A549 (cell line): ENCODE measurements around the gene MYT1. TPM values are rescaled to one million over a fixed set of nuclear protein-coding genes. Genes with fewer than 3 reads are reported as not detected.
"Not testable (repeated sequence)": the region's sequence is repeated elsewhere in the genome, so short reads cannot be mapped to it uniquely, and the experiment has no call there.

ENCODE experiments used
- ATAC-seq, 2 experiments: fragments of 200-7000 bp in 1 of 2; fragments of >200 bp in 1 of 2; cut with Nextera tagmentation in 1 of 2; cut with Tn5 transposase in 1 of 2; 3 replicates each; pipeline versions ENCODE4 v1.8.0 to v1.9.1; 2018 to 2020; ENCODE audit warnings: mild to moderate bottlenecking in 1 of 2, moderate library complexity in 1 of 2
- CTCF ChIA-PET: fragments of 300-600 bp; sonication (Branson Sonifier 250); formaldehyde crosslinking; extraction: SDS; loops from one replicate; lab custom pipeline; 2021; ENCODE audit warnings: antibody characterized with exemption, inconsistent platforms; lab: Yijun Ruan, JAX
- POLR2A ChIA-PET: fragments of 350-600 bp; formaldehyde crosslinking; extraction: SDS; loops from one replicate; lab custom pipeline; 2021; ENCODE audit warnings: antibody characterized with exemption, inconsistent platforms; lab: Yijun Ruan, JAX
- DNase-seq, 2 experiments: peaks; one replicate each; pipeline versions ENCODE4 v3.0.0 to v3.0.0-alpha.2; 2011 to 2016; ENCODE audit warnings: low read depth in 1 of 2, low spot score in 1 of 2
- FAIRE-seq: peaks from 2 replicates; lab custom pipeline; 2011; peaks lifted over from hg19 to GRCh38; lab: Jason Lieb, UNC
- H3K27ac ChIP-seq, 2 experiments: fragments of >200 bp; sonication (Bioruptor Twin); formaldehyde crosslinking; 3 replicates each; pipeline ENCODE4 v1.5.1; 2016 to 2017
- H3K4me1 ChIP-seq: fragments of >200 bp; sonication (Bioruptor Twin); formaldehyde crosslinking; 3 replicates; pipeline ENCODE4 v1.6.1; 2016
- H3K4me2 ChIP-seq: fragments of >200 bp; sonication (Bioruptor Twin); formaldehyde crosslinking; 3 replicates; pipeline ENCODE4 v1.6.1; 2016
- H3K4me3 ChIP-seq: fragments of >200 bp; sonication (Bioruptor Twin); formaldehyde crosslinking; 3 replicates; pipeline ENCODE4 v1.5.1; 2016
- H3K9me3 ChIP-seq: fragments of >200 bp; sonication (Bioruptor Twin); formaldehyde crosslinking; 3 replicates; pipeline ENCODE4 v1.6.1; 2016
- BCL3 ChIP-seq: fragments of >200 bp; sonication (Bioruptor Twin); formaldehyde crosslinking; IDR thresholded peaks from 3 replicates; pipeline ENCODE4 v1.6.1; 2016
- BHLHE40 ChIP-seq: IDR thresholded peaks from 2 replicates; pipeline ENCODE4 v1.6.1; 2012; ENCODE audit warnings: low read depth, low read length, inconsistent platforms
- CBX2 ChIP-seq: fragments of 200-600 bp; sonication (generic); IDR thresholded peaks from 2 replicates; pipeline ENCODE4 v1.6.1; 2016; ENCODE audit warnings: low read depth, mild to moderate bottlenecking, borderline replicate concordance
- CTCF ChIP-seq: fragments of >200 bp; sonication (Bioruptor Twin); formaldehyde crosslinking; IDR thresholded peaks from 3 replicates; pipeline ENCODE4 v1.5.1; 2016
- E2F6 ChIP-seq: IDR thresholded peaks from 2 replicates; pipeline ENCODE4 v1.6.1; 2012; ENCODE audit warnings: low read depth, borderline replicate concordance
- EHF ChIP-seq: fragments of 250-450 bp; sonication (Bioruptor Pico); IDR thresholded peaks from 2 replicates; pipeline ENCODE4 v1.5.0; 2020; ENCODE audit warnings: mild to moderate bottlenecking
- EHMT2 ChIP-seq: fragments of 200-600 bp; sonication (generic); IDR thresholded peaks from 2 replicates; pipeline ENCODE4 v1.6.1; 2016; ENCODE audit warnings: antibody characterized with exemption, low read depth, mild to moderate bottlenecking, moderate library complexity
- ELK1 ChIP-seq: fragments of 150-350 bp; IDR thresholded peaks from 2 replicates; pipeline ENCODE4 v1.6.1; 2014; ENCODE audit warnings: low read depth, mild to moderate bottlenecking, low read length
- ESRRA ChIP-seq: fragments of 150-350 bp; IDR thresholded peaks from 2 replicates; pipeline ENCODE4 v1.6.1; 2014; ENCODE audit warnings: mild to moderate bottlenecking, low read length, borderline replicate concordance
- FOSB ChIP-seq: fragments of 250-450 bp; sonication (Bioruptor Pico); IDR thresholded peaks from 2 replicates; pipeline ENCODE4 v1.5.0; 2020; ENCODE audit warnings: mild to moderate bottlenecking, moderate library complexity
- GATA3 ChIP-seq: IDR thresholded peaks from 2 replicates; pipeline ENCODE4 v1.6.1; 2012; ENCODE audit warnings: borderline replicate concordance
- HOXB13 ChIP-seq: fragments of 250-450 bp; sonication (Bioruptor Pico); IDR thresholded peaks from 2 replicates; pipeline ENCODE4 v1.5.0; 2020; ENCODE audit warnings: low read depth, mild to moderate bottlenecking, moderate library complexity
- JUNB ChIP-seq: fragments of >200 bp; sonication (Bioruptor Twin); formaldehyde crosslinking; IDR thresholded peaks from 2 replicates; pipeline ENCODE4 v1.6.1; 2016
- KDM1A ChIP-seq: fragments of 200-600 bp; sonication (generic); IDR thresholded peaks from 2 replicates; pipeline ENCODE4 v1.6.1; 2016; ENCODE audit warnings: low read depth, mild to moderate bottlenecking
- KDM5A ChIP-seq: fragments of 200-600 bp; sonication (generic); IDR thresholded peaks from 2 replicates; pipeline ENCODE4 v1.6.1; 2016; ENCODE audit warnings: antibody characterized with exemption, mild to moderate bottlenecking
- MAX ChIP-seq: IDR thresholded peaks from 2 replicates; pipeline ENCODE4 v1.6.1; 2012
- POLR2AphosphoS2 ChIP-seq: conservative IDR thresholded peaks from 2 replicates; pipeline ENCODE4 v1.6.1; 2012; ENCODE audit warnings: low read length, improper control_type of control experiment, inconsistent platforms
- RAD21 ChIP-seq, 2 experiments: fragments of >200 bp in 1 of 2; sonication (Bioruptor Twin) in 1 of 2; formaldehyde crosslinking in 1 of 2; IDR thresholded peaks in 1 of 2; conservative IDR thresholded peaks in 1 of 2; 2 replicates in 1 of 2; 3 replicates in 1 of 2; pipeline ENCODE4 v1.6.1; 2012 to 2018; ENCODE audit warnings: inconsistent platforms in 1 of 2
- RARB ChIP-seq: fragments of 250-450 bp; sonication (Bioruptor Pico); IDR thresholded peaks from 2 replicates; pipeline ENCODE4 v1.8.0; 2021; ENCODE audit warnings: mild to moderate bottlenecking, moderate library complexity
- RCOR1 ChIP-seq: fragments of 150-350 bp; IDR thresholded peaks from 2 replicates; pipeline ENCODE4 v1.6.1; 2014; ENCODE audit warnings: antibody characterized with exemption, low read length, low read depth
- RFX5 ChIP-seq: fragments of 450-650 bp; IDR thresholded peaks from 2 replicates; pipeline ENCODE4 v1.7.1; 2014; ENCODE audit warnings: antibody characterized with exemption, mild to moderate bottlenecking, moderate library complexity
- TFCP2L1 ChIP-seq: fragments of 250-450 bp; sonication (Bioruptor Pico); IDR thresholded peaks from 2 replicates; pipeline ENCODE4 v1.5.0; 2021; ENCODE audit warnings: mild to moderate bottlenecking
- TP53 ChIP-seq: fragments of 250-450 bp; sonication (Bioruptor Pico); IDR thresholded peaks from 2 replicates; pipeline ENCODE4 v1.5.0; 2021; ENCODE audit warnings: mild to moderate bottlenecking, moderate library complexity
- USF2 ChIP-seq: fragments of 450-650 bp; IDR thresholded peaks from 2 replicates; pipeline ENCODE4 v1.6.1; 2014; ENCODE audit warnings: antibody characterized with exemption
- ZC3H11A ChIP-seq: fragments of 450-650 bp; IDR thresholded peaks from 2 replicates; pipeline ENCODE4 v1.6.1; 2014; ENCODE audit warnings: antibody characterized with exemption, mild to moderate bottlenecking
- ZNF302 ChIP-seq: fragments of 250-450 bp; sonication (Bioruptor Pico); IDR thresholded peaks from 2 replicates; pipeline ENCODE4 v1.9.0; 2021; ENCODE audit warnings: inconsistent platforms, mild to moderate bottlenecking, moderate library complexity
- ZSCAN20 ChIP-seq: fragments of 250-450 bp; sonication (Bioruptor Pico); IDR thresholded peaks from 2 replicates; pipeline ENCODE4 v1.8.0; 2022; ENCODE audit warnings: mild to moderate bottlenecking, moderate library complexity
- WGBS: methylation state at CpG from one replicate; pipeline ENCODE4 v1.1.6; 2017; ENCODE audit errors: missing lambda C conversion rate; 5-methylcytosine and 5-hydroxymethylcytosine counted together
- polyA plus RNA-seq, 4 experiments: library from polyadenylated mRNA; depleted of rRNA in 3 of 4; stranded (reverse); fragments of >200 nt; fragmentation: RNase III in 1 of 4; extraction: RNeasy Plus Mini Kit Qiagen cat#74134 plus additional on column Dnase treatment in 1 of 4; gene quantifications; 2 replicates in 3 of 4; 3 replicates in 1 of 4; pipeline ENCODE4 v1.2.3, GENCODE V29; 2011 to 2017

MYT1 gene
- polyA plus RNA-seq, 2 of the 4 experiments (the other 2 are of a cell fraction): 0.21 to 0.22 TPM

- TF ChIP-seq MAX (no peak), RCOR1 (no peak), ZC3H11A (no peak), GATA3 (no peak), RFX5 (no peak), TP53 (CRISPR knock-in tag) (no peak), ZNF302 (CRISPR knock-in tag) (no peak), TFCP2L1 (CRISPR knock-in tag) (no peak), FOSB (CRISPR knock-in tag) (no peak), CBX2 (no peak), ESRRA (no peak), E2F6 (no peak), USF2 (no peak), ELK1 (no peak), POLR2AphosphoS2 (no peak), EHF (no peak), CTCF (no peak)
- TF ChIP-seq, all 56 proteins: peak for 0
- WGBS: 75% methylated on average over 20 of the region's 21 CpGs
- H3K4me1 ChIP-seq: no peaks in the 10 kb centered on the region
- ChIA-PET CTCF (interaction anchor here (0.6 to 7.6 kb wide), 9 partner anchors 9 to 136 kb away, joined by 3 to 58 read pairs (median 4); partner anchors contain the start of genes LKAAEAR1 and NPBWR2), POLR2A (interaction anchor here (1.3 kb wide), 1 partner anchor 32 kb away, joined by 4 read pairs; the partner anchor contains the start of gene LKAAEAR1)
- no peaks in the 10 kb centered on the region for H3K9me3 ChIP-seq
- H3K27ac ChIP-seq: no peak overlapping the region
- FAIRE-seq (no peak), ATAC-seq (no peak), DNase-seq (no peak)
- no peak overlapping the region for H3K4me2 ChIP-seq
- no peak overlapping the region for H3K4me3 ChIP-seq
Measured at GRCh38 chr20:64116016-64116415, 48.2 kb upstream of the MYT1 start.

GRCh38 chr20:64116541-64117431 is 47.5 kb upstream of the MYT1 start:
- DNase-seq (no peak), ATAC-seq (no peak), FAIRE-seq (no peak)
- no peak for TF ChIP-seq RARB
- TF ChIP-seq ELK1: no peak
- TF ChIP-seq HOXB13 (CRISPR knock-in tag): no peak
- no peak for TF ChIP-seq KDM1A
- no peak for TF ChIP-seq BHLHE40
- TF ChIP-seq KDM5A: no peak
- TF ChIP-seq ZSCAN20 (CRISPR knock-in tag): no peak
- TF ChIP-seq RAD21 (conservative IDR thresholded peaks at IDR 0.05 in 1 of 2, IDR thresholded peaks at IDR 0.05 in 1 of 2): no peak
- no peak for TF ChIP-seq BCL3
- no peak for TF ChIP-seq EHF
- TF ChIP-seq EHMT2: no peak
- TF ChIP-seq JUNB: no peak
- CTCF ChIA-PET: interaction anchor here (0.6 to 7.6 kb wide), 9 partner anchors 10 to 137 kb away, joined by 3 to 58 read pairs (median 4); partner anchors contain the start of genes LKAAEAR1 and NPBWR2
- Histone ChIP-seq H3K9me3 (no peaks in the 10 kb centered on the region), H3K27ac (no peak overlapping the region), H3K4me2 (no peak overlapping the region), H3K4me3 (no peak overlapping the region), H3K4me1 (no peaks in the 10 kb centered on the region)
- WGBS: 57% methylated on average over 16 of the region's 17 CpGs
- POLR2A ChIA-PET: no interaction called here

- DNase-seq, H3K9me3 ChIP-seq, H3K27ac ChIP-seq, POLR2A ChIA-PET, ATAC-seq, FAIRE-seq, H3K4me2 ChIP-seq, H3K4me3 ChIP-seq, H3K4me1 ChIP-seq: not testable (repeated sequence)
- WGBS: no CpG with 5 or more reads among the region's 6 CpGs
- CTCF ChIA-PET: interaction anchor here (0.6 to 7.6 kb wide), 4 partner anchors 16 to 78 kb away, joined by 3 to 58 read pairs (median 11); partner anchors contain the start of gene LKAAEAR1
Measured at GRCh38 chr20:64117432-64117777, 46.8 kb upstream of the MYT1 start.
